Erythroblast (primary cell): ENCODE results near the gene RUSC1.

ENCODE experiments used
- GATA1 ChIP-seq: IDR thresholded peaks from 2 replicates; pipeline ENCODE4 v1.6.1; 2011; ENCODE audit warnings: low read depth, mild to moderate bottlenecking, control low read depth, low read length, moderate library complexity
- POLR2A ChIP-seq: IDR thresholded peaks from 2 replicates; pipeline ENCODE4 v1.6.1; 2011; ENCODE audit warnings: mild to moderate bottlenecking, low read length

DNA sequence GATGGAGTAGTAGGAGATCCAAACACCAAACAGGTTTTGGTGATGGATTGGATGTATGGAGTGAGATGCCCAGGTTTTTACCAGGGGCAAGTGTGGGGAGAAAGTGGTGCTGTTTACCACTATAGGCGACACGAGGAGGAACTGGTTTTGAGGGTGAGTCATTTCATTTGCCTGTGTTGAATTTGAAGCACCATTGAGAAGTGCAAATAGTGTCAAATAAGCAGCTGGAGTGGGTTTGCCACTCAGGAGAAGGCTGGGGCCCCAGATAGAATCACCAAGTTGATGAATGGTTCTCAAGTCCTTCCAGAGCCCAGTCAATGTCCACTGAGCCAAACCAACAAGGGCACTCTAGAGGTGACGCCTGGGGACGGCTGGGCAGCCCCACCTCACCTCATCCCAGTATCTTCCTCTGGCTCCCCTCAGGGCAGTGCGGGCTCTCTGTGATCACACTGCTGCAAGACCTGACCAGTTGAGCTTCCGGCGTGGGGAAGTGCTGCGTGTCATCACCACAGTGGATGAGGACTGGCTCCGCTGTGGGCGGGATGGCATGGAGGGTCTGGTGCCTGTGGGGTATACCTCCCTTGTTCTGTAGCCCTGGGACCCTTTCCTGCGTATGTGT lies 9.4 kb downstream of the RUSC1 start:
- TF ChIP-seq POLR2A (no peak), GATA1 (no peak)
